Stimulated activated CD4-positive, alpha-beta T cell treated with anti-CD3 and anti-CD28 coated beads, Interleukin-2, amount 100 ng/mL, for 24 hours (primary cell): ENCODE results near the gene CCDC18.

Experiments
- DNase-seq, 2 donors: peaks; one replicate each; pipeline ENCODE4 v3.0.0-alpha.2; 2020

Gene CCDC18

DNA sequence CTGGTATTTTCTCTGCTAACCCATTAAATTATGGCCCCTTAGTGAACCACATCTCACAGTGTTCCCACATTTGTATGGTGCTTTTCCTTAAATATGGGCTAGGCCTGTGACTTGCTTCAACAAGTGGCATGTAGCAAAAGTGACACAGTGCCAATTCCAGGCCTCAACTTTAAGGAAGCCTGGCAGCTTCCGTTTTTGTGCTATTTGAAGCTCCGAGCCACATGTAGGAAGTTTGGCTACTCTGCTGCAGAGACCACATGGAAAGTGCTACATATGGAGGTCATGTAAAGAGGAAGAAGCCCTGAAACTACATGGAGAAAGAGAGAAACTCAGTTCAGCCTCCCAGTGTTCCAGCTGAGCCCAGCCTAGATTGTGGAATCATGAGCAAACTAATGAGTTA is 136.7 kb downstream of the CCDC18 start:
- DNase-seq = no peak

- no peak for DNase-seq
Measured at GRCh38 chr1:93317943-93318342, 137.4 kb downstream of the CCDC18 start.

- no peak for DNase-seq
Measured at GRCh38 chr1:93321720-93322119, 141.2 kb downstream of the CCDC18 start.

DNA sequence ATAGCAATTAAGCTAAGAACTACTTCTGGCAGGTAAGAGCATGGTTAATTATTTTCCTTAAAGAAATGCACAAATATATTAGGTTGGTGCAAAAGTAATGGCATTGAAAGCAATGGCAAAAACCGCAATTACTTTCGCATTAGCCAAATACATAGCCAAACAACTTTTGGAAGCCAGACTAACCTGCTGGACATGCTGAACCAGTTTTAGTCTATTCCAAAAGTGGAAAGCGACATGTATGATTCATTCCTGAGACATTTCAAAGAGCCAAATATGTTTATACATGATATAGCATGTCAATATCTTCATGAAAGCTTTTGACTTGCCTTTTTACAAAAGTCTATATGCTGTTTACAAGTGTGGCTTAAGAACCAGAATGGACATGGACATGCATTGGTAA is 141.8 kb downstream of the CCDC18 start:
- DNase-seq = no peak

DNA sequence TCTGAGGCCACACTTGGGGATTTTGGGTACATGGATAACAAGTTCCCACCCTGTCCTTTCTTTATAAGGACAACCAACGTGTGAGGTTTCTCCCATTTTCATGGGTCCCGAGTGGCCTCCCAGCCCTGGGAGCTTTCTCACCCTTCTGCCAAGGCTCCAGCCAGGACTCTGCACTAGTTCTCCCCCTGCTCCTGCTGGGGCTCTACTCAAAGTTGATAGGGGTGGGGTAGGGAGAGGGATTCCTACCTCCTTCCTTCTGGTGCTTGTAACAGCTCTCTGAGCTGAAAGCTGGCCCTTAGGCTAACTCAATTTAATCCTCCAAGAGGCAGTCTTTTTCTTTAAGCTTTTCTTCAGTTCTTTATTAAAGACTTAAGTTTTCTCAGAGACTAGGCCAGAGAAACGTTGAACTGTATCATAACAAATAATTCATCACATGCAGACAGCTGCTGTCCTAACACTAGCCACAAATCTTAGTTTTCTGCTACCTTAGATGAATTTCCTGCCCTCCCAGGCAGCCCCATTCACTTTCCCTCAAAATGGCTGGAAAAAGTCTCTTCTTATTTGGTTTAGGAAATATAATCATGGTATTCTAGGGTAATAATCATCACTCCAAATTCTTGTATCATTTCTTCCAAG is 142.8 kb downstream of the CCDC18 start:
- DNase-seq = no peak

- no peak for DNase-seq
Measured at GRCh38 chr1:93324486-93325464, 144.3 kb downstream of the CCDC18 start.
